Effector memory CD4-positive, alpha-beta T cell (primary cell): Measurements from ENCODE around the gene KISS1R.
A peak's percentile ranks its signal among the peaks of the same experiment; 100 is the strongest.

Source experiments
- DNase-seq, 3 donors: peaks; one replicate each; pipeline ENCODE4 v3.0.0-alpha.2; 2020
- H3K27ac ChIP-seq: 2 replicates; pipeline ENCODE4 v1.7.0; 2013; ENCODE audit warnings: mild to moderate bottlenecking, low read length, moderate library complexity; ENCODE audit not compliant: insufficient read depth, poor library complexity, severe bottlenecking
- H3K27me3 ChIP-seq: replicated peaks from 2 replicates; pipeline ENCODE4 v1.7.0; 2013; ENCODE audit warnings: mild to moderate bottlenecking, low read length; ENCODE audit not compliant: insufficient read depth, control insufficient read depth, poor library complexity, severe bottlenecking
- H3K36me3 ChIP-seq: 2 replicates; pipeline ENCODE4 v1.7.0; 2013; ENCODE audit warnings: mild to moderate bottlenecking, low read length, moderate library complexity; ENCODE audit not compliant: control insufficient read depth, insufficient read depth
- H3K4me1 ChIP-seq: 2 replicates; pipeline ENCODE4 v1.7.0; 2013; ENCODE audit warnings: low read length, mild to moderate bottlenecking; ENCODE audit not compliant: control insufficient read depth, insufficient read depth, poor library complexity, severe bottlenecking
- H3K4me3 ChIP-seq: 2 replicates; pipeline ENCODE4 v1.7.0; 2013; ENCODE audit warnings: low read length, low read depth, mild to moderate bottlenecking; ENCODE audit not compliant: insufficient read depth, poor library complexity, severe bottlenecking
- H3K9me3 ChIP-seq: 2 replicates; pipeline ENCODE4 v1.7.0; 2013; ENCODE audit warnings: mild to moderate bottlenecking, low read length, moderate library complexity; ENCODE audit not compliant: control insufficient read depth

Gene KISS1R

GRCh38 chr19:931860-932647, 14.9 kb downstream of the KISS1R start:
- H3K27me3 ChIP-seq: no peaks in the 10 kb centered on the region
- DNase-seq: no peak
- H3K27ac ChIP-seq: no peak overlapping the region
- H3K4me3 ChIP-seq: peak overlapping the region; percentile 24
- H3K4me1 ChIP-seq: peaks cover 19% of the 10 kb centered on the region
- H3K9me3 ChIP-seq: no peaks in the 10 kb centered on the region
- no peaks in the 10 kb centered on the region for H3K36me3 ChIP-seq

DNA sequence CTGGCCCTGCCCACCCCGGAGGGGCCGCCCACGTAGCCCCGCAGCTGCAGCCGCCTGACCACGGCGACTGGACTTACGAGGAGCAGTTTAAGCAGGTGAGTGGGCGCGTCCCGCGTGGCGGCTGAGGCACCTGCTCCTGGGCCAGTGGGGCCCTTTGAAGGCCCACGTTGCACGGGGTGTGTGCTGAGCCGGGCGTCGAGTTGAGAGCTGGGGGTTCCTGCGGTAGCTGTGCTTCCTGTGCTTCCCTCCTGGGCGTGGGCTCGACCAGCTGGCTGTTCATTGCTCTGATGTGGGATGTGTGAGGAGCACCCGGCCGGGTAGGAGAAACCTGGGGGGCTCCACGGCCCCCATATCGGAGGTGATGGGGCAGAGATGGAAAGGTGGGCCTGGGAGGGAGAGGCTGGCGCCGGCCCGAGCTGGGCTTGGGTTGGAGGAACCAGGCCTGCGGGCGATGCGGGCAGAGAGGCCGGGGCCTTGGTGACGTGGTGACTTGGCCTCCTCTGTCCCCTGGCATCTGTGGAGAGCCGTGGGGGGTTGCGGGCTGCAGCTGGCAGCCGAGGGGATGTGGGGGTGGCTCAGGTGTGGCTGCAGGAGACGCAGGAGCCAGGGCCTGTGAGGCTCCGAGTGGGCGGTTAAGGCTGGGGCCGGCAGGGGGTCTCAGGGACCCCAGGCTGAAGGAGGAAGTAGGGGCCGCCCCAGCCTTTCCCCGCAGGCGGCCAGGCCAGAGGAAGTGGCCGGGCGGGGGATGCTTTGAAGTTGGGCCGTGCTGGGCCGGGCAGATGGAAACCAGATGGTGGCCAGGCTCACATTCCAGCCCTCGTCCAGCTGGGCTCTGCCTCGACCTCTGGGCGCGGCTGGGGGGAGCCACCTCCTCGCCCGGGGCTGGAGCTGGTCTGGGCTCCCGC, 15.8 kb downstream of the KISS1R start:
- H3K4me3 ChIP-seq: peak overlapping the region; percentile 24
- peaks cover 15% of the 10 kb centered on the region for H3K4me1 ChIP-seq
- DNase-seq: no peak
- H3K9me3 ChIP-seq: no peaks in the 10 kb centered on the region
- no peak overlapping the region for H3K27ac ChIP-seq
- no peaks in the 10 kb centered on the region for H3K36me3 ChIP-seq
- H3K27me3 ChIP-seq: no peaks in the 10 kb centered on the region

DNA sequence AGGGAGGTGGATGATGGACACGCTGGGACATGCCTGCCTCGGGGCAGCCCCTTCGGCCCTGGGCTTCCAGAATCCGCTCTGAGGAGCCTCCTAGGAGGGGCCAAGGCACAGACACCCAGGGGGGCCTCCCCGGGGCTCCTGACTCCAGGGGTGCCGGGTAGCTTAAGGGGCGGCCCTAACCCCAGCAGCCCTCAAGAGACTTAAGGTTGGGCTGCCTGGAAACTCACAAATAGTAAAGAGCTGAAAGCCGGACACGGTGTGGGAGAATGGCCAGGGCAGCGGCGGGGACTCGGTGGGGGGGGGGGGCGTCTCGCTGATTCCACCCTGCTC, 16.4 kb downstream of the KISS1R start:
- no peaks in the 10 kb centered on the region for H3K9me3 ChIP-seq
- DNase-seq: no peak
- H3K4me1 ChIP-seq: peaks cover 15% of the 10 kb centered on the region
- H3K27ac ChIP-seq: no peak overlapping the region
- H3K36me3 ChIP-seq: no peaks in the 10 kb centered on the region
- H3K4me3 ChIP-seq: peak overlapping the region; percentile 24
- no peaks in the 10 kb centered on the region for H3K27me3 ChIP-seq

GRCh38 chr19:934197-934840, 17.2 kb downstream of the KISS1R start:
- no peak for DNase-seq
- H3K9me3 ChIP-seq: no peaks in the 10 kb centered on the region
- H3K36me3 ChIP-seq: no peaks in the 10 kb centered on the region
- no peaks in the 10 kb centered on the region for H3K27me3 ChIP-seq
- no peak overlapping the region for H3K4me3 ChIP-seq
- peaks cover 15% of the 10 kb centered on the region for H3K4me1 ChIP-seq
- no peak overlapping the region for H3K27ac ChIP-seq

GRCh38 chr19:934865-935479, 17.8 kb downstream of the KISS1R start:
- H3K4me1 ChIP-seq: peaks cover 15% of the 10 kb centered on the region
- no peak overlapping the region for H3K27ac ChIP-seq
- H3K4me3 ChIP-seq: no peak overlapping the region
- no peak for DNase-seq
- no peaks in the 10 kb centered on the region for H3K36me3 ChIP-seq
- H3K27me3 ChIP-seq: no peaks in the 10 kb centered on the region
- no peaks in the 10 kb centered on the region for H3K9me3 ChIP-seq

DNA sequence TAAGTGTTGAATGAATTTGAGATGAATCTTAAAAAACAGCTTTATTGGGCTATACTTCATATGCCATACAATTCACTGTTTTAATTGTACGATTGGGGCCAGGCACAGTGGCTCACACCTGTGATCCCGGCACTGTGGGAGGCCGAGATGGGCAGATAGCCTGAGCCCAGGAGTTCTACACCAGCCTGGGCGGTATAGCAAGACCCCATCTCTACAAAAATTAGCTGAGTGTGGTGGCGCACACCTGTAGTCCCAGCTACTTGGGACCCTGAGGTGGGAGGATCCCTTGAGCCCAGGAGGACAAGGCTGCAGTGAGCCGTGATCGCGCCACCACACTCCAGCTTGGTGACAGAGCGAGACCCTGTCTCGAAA, 19.0 kb downstream of the KISS1R start:
- H3K36me3 ChIP-seq: no peaks in the 10 kb centered on the region

GRCh38 chr19:937259-937694, 20.1 kb downstream of the KISS1R start:
- H3K9me3 ChIP-seq: no peaks in the 10 kb centered on the region
- no peaks in the 10 kb centered on the region for H3K27me3 ChIP-seq
- peaks cover 25% of the 10 kb centered on the region for H3K4me1 ChIP-seq

More for the DNA sequence above, 19.0 kb downstream of the KISS1R start:
- Histone ChIP-seq H3K4me3 (no peak overlapping the region), H3K9me3 (no peaks in the 10 kb centered on the region), H3K4me1 (peaks cover 23% of the 10 kb centered on the region), H3K27me3 (no peaks in the 10 kb centered on the region), H3K27ac (no peak overlapping the region)
- no peak for DNase-seq

DNA sequence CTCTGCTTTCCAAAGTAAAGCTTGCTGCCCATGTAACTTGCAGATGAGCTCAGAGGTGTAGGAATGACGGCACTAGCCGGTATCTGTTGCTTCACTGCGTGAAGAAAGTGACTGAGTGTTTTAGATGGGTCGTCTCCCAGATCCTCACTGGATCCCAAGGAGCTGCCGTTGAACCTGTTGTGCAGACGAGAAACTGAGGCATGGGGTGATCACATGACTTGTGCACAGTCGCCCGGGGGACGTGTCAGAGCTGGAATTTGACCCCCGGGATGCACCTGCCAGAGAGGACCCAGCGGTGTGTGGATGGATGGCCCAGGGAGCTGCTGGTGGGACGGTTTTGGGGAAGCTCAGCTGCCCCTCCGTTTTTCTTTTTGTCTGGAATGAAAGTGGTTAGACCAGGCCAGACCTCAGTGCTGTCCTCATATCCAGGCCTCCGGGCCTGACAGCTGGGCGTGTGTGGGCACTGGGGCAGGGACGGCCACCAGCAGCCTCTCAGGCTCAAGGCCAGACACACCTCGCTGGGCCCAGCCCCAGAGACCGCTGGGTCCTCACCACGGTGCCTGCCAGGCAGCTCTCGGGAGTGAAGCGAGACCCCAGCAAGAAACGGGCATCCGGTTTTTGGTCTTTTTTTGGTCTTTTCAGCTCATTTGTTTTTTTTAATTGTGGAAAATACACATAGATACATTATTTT, 21.2 kb downstream of the KISS1R start:
- H3K27ac ChIP-seq: no peak overlapping the region
- H3K4me1 ChIP-seq: peaks cover 14% of the 10 kb centered on the region
- DNase-seq: no peak
- no peaks in the 10 kb centered on the region for H3K9me3 ChIP-seq
- no peaks in the 10 kb centered on the region for H3K27me3 ChIP-seq
- no peak overlapping the region for H3K4me3 ChIP-seq
- no peaks in the 10 kb centered on the region for H3K36me3 ChIP-seq

More at GRCh38 chr19:937259-937694, 20.1 kb downstream of the KISS1R start:
- no peak overlapping the region for H3K4me3 ChIP-seq
- no peak overlapping the region for H3K27ac ChIP-seq
- H3K36me3 ChIP-seq: no peaks in the 10 kb centered on the region
- no peak for DNase-seq

- Histone ChIP-seq H3K27me3 (no peaks in the 10 kb centered on the region), H3K4me3 (no peak overlapping the region), H3K36me3 (no peaks in the 10 kb centered on the region), H3K27ac (no peak overlapping the region), H3K4me1 (peaks cover 12% of the 10 kb centered on the region), H3K9me3 (no peaks in the 10 kb centered on the region)
- no peak for DNase-seq
Measured at GRCh38 chr19:939439-939838, 22.3 kb downstream of the KISS1R start.
